ENCODE data around the gene HCN2.

GRCh38 chr19:576768-577438 is 12.8 kb upstream of the HCN2 start:
- TF ChIP-seq POLR2AphosphoS5 (IDR thresholded peaks at IDR 0.05) (no peak), POLR2A (IDR thresholded peaks at IDR 0.05) (no peak)
- TF ChIP-seq, protein P1, sequence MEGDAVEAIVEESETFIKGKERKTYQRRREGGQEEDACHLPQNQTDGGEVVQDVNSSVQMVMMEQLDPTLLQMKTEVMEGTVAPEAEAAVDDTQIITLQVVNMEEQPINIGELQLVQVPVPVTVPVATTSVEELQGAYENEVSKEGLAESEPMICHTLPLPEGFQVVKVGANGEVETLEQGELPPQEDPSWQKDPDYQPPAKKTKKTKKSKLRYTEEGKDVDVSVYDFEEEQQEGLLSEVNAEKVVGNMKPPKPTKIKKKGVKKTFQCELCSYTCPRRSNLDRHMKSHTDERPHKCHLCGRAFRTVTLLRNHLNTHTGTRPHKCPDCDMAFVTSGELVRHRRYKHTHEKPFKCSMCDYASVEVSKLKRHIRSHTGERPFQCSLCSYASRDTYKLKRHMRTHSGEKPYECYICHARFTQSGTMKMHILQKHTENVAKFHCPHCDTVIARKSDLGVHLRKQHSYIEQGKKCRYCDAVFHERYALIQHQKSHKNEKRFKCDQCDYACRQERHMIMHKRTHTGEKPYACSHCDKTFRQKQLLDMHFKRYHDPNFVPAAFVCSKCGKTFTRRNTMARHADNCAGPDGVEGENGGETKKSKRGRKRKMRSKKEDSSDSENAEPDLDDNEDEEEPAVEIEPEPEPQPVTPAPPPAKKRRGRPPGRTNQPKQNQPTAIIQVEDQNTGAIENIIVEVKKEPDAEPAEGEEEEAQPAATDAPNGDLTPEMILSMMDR (IDR thresholded peaks at IDR 0.05): no peak

Measured in transverse colon (tissue), 4 donors.